SU-DHL-6 (cell line): ENCODE measurements around the gene INPP5E.

Experiments used
- EZH2phosphoT487 ChIP-seq: fragments of 200-600 bp; sonication (generic), shearing (Covaris generic); conservative IDR thresholded peaks from 2 replicates; pipeline ENCODE4 v1.6.1; 2018; ENCODE audit warnings: mild to moderate bottlenecking, antibody characterized with exemption, low read length, moderate library complexity, mixed read lengths
- TF ChIP-seq, protein P1 (sequence below): fragments of 200-600 bp; sonication (generic); IDR thresholded peaks from one replicate; pipeline ENCODE4 v1.5.1; 2017; ENCODE audit warnings: antibody characterized with exemption, mild to moderate bottlenecking, low read length, moderate library complexity; ENCODE audit not compliant: insufficient read depth, poor library complexity, severe bottlenecking

DNA sequence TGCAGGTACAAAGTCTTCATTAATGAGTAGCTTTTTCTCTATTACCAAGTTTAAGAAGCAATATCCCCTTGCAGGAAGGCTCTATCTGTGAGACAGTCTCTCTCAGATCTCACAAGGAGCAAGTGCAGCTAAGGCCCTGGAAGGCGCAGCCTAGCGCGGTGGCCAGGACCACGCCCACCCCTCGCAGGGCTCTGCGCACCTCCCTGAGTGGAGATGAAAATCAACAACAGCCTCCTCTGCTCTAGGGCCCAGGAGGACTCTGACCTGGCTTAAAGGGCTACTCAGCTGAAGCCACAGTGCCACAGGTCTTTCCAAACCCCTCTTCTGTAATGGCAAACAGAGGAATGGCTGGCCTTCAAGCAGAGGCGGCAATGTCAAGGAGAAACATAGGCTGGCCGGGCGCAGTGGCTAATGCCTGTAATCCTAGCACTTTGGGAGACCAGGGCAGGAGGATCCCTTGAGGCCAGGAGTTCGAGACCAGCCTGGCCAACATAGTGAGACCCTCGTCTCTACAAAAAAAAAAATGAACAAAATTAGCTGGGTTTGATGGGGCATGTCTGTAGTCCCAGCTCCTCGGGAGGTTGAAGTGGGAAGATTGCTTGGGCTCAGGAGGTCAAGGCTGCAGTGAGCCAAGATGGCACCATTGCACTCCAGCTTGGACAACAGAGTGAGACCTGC, 31.3 kb upstream of the INPP5E start:
- TF ChIP-seq, protein P1, sequence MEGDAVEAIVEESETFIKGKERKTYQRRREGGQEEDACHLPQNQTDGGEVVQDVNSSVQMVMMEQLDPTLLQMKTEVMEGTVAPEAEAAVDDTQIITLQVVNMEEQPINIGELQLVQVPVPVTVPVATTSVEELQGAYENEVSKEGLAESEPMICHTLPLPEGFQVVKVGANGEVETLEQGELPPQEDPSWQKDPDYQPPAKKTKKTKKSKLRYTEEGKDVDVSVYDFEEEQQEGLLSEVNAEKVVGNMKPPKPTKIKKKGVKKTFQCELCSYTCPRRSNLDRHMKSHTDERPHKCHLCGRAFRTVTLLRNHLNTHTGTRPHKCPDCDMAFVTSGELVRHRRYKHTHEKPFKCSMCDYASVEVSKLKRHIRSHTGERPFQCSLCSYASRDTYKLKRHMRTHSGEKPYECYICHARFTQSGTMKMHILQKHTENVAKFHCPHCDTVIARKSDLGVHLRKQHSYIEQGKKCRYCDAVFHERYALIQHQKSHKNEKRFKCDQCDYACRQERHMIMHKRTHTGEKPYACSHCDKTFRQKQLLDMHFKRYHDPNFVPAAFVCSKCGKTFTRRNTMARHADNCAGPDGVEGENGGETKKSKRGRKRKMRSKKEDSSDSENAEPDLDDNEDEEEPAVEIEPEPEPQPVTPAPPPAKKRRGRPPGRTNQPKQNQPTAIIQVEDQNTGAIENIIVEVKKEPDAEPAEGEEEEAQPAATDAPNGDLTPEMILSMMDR: no peak
- TF ChIP-seq EZH2phosphoT487: no peak
